Measurements from ENCODE around the gene ADGRL3.

- TF ChIP-seq CTCF (IDR thresholded peaks at IDR 0.05) = no peak
- no peak for TF ChIP-seq POLR2A (IDR thresholded peaks at IDR 0.05)
- no peak for TF ChIP-seq EP300 (IDR thresholded peaks at IDR 0.05)
These were observed 637.3 kb downstream of the ADGRL3 start for GRCh38 chr4:61837395-61837794.
